ENCODE results near the gene SLC4A9.

Gene SLC4A9

GRCh38 chr5:140362875-140363630 is 3.1 kb downstream of the SLC4A9 start:
- peak; percentile 85 to 94 (median 90) for DNase-seq

GRCh38 chr5:140363631-140364471 is 3.9 kb downstream of the SLC4A9 start:
- DNase-seq: no peak

DNA sequence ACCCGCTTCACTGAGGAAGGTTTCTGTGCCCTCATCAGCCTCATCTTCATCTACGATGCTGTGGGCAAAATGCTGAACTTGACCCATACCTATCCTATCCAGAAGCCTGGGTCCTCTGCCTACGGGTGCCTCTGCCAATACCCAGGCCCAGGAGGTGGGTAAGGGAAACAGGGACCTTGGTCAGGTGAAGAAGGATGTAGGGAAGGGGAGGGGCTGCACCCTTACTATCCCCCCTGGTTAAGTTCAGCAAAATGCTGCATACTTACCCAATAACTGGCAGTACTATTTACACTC is 4.4 kb downstream of the SLC4A9 start:
- DNase-seq: no peak

DNA sequence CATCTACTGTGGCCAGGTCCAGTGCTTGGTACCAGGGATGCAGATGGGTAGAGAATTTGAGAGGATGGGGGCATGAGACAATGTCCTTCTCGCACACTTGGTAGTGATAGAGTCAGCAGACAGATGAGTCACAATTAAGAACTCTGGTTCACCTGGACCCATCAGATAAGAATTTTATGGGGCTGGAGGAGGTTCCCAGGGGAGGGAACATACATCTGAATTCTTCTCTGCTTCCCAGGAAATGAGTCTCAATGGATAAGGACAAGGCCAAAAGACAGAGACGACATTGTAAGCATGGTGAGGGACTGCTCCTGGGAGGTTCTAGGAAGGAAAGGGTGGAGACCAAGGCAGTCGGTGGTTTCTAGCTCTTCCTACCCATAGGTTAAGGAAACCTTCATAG is 5.3 kb downstream of the SLC4A9 start:
- no peak for DNase-seq

GRCh38 chr5:140365941-140366340 is 5.9 kb downstream of the SLC4A9 start:
- no peak for DNase-seq

- no peak for DNase-seq
Measured at GRCh38 chr5:140366589-140367255, 6.7 kb downstream of the SLC4A9 start.

DNA sequence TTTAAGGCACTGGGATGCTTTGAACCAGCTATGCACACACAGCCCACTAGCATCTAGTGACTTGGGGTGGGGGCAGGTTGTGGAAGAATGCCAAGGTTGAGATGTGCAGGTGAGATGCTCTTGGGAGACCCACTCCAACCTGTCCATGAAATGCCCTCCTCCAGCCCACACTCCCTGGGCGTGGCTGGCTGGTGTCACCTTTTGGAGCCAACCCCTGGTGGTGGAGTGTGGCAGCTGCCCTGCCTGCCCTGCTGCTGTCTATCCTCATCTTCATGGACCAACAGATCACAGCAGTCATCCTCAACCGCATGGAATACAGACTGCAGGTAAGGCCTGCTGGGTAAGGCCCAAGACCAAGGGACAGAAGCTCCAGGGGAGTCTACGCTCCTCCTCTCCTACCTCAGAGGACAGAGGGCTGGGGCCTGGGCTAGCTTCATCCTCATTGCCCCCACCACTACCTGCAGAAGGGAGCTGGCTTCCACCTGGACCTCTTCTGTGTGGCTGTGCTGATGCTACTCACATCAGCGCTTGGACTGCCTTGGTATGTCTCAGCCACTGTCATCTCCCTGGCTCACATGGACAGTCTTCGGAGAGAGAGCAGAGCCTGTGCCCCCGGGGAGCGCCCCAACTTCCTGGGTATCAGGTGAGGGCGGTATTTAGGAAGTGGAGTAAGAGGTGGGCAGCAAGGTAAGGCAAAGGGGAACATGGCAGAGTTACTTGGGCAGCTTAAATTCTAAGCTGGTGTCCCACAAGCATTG is 7.4 kb downstream of the SLC4A9 start:
- DNase-seq: no peak

DNA sequence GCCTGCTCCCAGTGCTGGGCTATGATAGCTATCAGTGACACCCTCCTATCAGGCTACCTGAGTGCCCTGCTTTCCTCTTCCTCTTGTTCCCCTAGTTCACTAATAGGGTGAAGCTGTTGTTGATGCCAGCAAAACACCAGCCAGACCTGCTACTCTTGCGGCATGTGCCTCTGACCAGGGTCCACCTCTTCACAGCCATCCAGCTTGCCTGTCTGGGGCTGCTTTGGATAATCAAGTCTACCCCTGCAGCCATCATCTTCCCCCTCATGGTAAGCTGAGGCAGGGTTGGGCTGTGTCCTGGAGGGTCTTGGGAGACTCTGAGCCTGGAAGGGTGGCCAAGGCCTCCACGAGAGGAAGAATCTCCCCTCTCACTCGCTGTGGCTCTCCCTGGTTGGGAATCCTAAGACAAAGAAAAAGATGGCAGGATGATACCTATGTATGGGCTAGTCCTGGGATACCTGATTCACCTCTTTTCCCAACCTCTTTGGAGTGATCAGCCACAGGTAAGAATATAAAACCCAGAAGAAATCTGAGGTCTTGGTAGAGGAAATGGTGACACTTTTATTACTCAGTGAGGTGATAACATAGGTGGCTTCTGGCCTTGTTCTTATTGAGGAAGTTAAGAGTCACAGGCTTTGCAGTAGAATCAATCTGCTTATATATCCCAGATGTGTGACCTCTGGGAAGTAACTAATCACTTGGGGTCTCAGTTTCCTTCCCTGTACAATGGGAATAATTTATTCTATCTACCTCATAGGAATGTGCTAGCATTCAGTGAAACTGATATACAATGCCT is 11.6 kb downstream of the SLC4A9 start:
- no peak for DNase-seq

DNA sequence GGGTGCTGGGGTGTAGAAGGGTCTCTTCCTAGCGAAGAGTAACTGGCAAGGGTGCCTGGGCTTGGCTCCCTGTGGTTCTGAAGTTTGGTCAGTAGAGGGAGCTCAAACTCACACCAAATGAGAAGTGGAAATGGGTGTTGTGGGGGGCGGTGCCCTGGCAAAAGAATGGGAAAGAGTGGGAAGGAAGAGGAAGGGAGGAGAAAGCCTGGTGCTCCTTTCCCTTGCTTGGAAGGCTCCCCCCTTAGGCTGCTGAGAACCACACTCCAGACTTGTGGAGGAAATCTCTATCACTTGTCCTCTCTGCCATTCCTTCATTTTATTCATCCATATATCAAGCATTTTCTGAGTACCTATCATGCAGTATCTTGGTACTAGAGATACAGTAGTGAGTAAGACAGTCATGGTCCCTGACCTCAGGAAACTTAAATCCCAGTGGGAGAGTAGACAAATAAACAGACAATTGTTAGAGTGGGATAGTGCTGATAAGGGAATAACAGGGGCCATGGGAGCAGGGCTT is 13.0 kb downstream of the SLC4A9 start:
- peak; percentile 74 to 79 (median 74) for DNase-seq

DNA sequence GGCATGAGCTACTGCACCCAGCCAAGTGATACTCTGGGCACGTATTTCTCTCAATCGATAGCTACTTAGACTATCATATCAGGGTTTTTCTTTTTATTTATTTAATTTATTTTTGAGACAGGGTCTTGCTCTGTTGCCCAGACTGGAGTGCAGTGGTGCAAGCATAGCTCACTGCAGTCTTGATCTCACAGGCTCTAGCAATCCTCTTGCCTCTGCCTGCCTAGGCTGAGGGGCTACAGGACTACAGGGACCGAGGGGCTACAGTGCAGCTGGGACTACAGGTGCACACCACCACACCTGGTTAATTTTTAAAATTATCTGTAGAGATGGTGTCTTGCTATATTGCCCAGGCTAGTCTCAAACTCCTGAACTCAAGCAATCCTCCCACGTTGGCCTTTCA is 21.4 kb downstream of the SLC4A9 start:
- no peak for DNase-seq

DNA sequence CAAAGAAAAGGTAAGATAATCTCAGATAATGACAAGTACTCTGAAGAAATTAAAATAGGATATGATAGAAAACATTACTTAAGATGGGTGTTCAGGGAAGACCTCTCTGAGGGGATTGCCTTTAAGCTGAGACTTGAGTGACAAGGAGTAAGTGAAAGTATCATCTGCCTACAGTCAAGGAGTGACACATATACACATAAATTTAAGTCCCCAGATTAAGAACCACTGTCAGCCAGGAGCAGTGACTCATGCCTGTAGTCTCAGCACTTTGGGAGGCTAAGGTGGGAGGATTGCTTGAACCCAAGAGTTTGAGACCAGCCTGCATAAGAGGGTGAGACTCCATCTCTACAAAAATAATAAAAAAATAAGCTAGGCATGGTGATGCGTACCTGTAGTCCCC is 22.0 kb downstream of the SLC4A9 start:
- DNase-seq: no peak

DNA sequence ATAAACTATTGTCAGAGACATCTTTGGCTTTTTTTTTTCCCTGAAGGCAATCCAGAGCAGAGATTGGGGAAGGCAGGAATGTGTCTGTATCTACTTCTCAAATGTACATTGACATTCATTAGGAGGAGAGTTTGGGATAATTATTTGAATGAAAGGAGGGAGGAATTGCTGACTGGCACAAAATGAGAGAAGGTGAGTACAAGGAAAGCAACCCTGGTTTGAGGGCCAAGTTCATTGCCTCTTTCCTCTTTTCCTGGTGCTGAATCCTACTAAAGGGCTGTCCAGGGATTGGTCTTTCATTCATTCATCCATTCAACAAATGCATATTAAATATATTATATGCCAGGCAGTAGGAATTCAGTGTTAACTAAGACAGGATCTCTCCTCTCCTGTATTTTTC is 22.9 kb downstream of the SLC4A9 start:
- no peak for DNase-seq

- DNase-seq: no peak
Measured at GRCh38 chr5:140383300-140383699, 23.3 kb downstream of the SLC4A9 start.

DNA sequence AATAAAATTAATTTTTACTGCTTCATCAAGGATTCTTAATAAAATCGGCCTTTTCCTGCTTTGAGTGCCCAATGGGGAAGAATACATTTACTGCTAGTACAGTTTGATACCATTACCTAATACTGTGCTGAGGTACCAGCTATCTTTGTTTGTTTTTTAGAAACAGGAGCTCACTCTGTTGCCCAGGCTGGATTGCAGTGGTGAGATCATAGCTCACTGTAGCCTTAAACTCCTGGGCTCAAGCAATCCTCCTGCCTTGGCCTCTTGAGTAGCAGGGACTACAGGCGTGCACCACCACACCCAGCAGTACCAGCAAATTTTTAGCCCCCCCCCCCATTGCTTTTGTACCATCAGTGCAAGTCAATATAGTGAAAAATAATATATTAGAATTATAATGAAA is 28.1 kb downstream of the SLC4A9 start:
- DNase-seq: no peak

- no peak for DNase-seq
Measured at GRCh38 chr5:140391312-140391711, 31.3 kb downstream of the SLC4A9 start.

DNA sequence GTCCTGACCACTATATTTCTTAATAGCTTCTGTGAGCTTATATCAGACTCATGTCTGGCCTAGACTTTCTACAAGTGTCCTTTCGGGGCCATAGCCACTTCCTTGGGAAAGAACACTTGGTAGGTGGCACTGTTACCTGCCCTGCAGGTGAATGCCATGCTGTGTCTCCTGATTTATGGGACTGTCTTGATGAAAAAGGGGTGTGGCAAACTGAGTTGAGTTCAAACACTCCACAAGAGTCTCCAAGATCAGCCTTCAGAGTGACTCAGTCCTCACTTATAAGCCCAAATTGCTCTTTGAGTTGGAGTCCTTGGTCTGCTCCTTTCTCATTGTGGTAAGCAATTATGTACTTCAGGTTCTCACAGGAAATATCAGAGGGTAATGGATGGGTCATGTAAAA is 31.7 kb downstream of the SLC4A9 start:
- DNase-seq: no peak

- DNase-seq: no peak
Measured at GRCh38 chr5:140393738-140394137, 33.7 kb downstream of the SLC4A9 start.

- no peak for DNase-seq
Measured at GRCh38 chr5:140398379-140398811, 38.4 kb downstream of the SLC4A9 start.

DNA sequence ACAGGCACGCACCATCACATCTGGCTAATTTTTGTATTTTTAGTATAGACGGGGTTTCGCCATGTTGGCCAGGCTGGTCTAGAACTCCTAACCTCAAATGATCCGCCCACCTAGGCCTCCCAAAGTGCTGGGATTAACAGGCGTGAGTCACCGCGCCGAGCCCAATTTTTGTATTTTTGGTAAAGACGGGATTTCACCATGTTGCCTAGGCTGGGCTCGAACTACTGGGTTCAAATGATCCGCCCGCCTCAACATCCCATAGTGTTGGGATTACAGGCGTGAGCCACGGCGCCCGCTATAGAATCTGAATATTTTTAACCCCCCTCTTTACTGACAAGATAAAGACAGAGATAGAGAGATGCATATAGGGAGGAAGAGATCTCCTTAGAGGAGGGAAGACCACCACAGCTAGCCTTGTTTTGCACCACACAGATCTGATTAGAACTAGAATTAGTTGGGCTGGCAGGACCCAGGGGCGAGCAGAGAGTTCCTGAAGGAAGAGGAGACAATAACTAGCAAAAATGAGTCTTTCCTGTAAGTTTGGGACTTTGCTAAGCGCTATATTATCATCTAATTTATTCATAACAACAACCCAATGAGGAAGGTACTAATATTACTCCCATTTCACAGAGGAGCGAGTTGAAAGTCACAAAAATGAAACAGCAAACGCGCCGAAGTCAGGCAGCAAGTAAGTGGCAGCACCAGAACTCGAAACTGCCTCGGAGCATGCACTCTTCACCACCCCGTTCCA is 40.2 kb downstream of the SLC4A9 start:
- DNase-seq: no peak

- peak; percentile 92 to 93 (median 92) for DNase-seq
Measured at GRCh38 chr5:140400730-140401361, 40.9 kb downstream of the SLC4A9 start.

All from suppressor macrophage treated with lipopolysaccharide for 1 hour (primary cell).